HUES6 (cell line): ENCODE data around the gene RBFOX2.

Experiments used
- H3K27ac ChIP-seq: 2 replicates; pipeline ENCODE4 v1.7.0; 2013; ENCODE audit warnings: low read depth, mild to moderate bottlenecking, low read length, inconsistent platforms
- H3K27me3 ChIP-seq: 2 replicates; pipeline ENCODE4 v1.6.1; 2013; ENCODE audit warnings: low read length; ENCODE audit not compliant: control insufficient read depth, insufficient read depth
- H3K36me3 ChIP-seq: 2 replicates; pipeline ENCODE4 v1.6.1; 2013; ENCODE audit warnings: low read length; ENCODE audit not compliant: control insufficient read depth, insufficient read depth
- H3K4me1 ChIP-seq: 2 replicates; pipeline ENCODE4 v1.6.1; 2013; ENCODE audit warnings: low read length; ENCODE audit not compliant: control insufficient read depth, insufficient read depth
- H3K4me3 ChIP-seq: 2 replicates; pipeline ENCODE4 v1.5.1; 2013; ENCODE audit warnings: low read depth, low read length
- H3K9ac ChIP-seq: one replicate; pipeline ENCODE4 v1.6.1; 2013; ENCODE audit warnings: mild to moderate bottlenecking, low read length
- H3K9me3 ChIP-seq: 2 replicates; pipeline ENCODE4 v1.6.1; 2013; ENCODE audit warnings: low read depth, low read length; ENCODE audit not compliant: control insufficient read depth, insufficient read depth

The RBFOX2 gene

GRCh38 chr22:35993048-35993714 lies 35.4 kb downstream of the RBFOX2 start:
- peaks cover 15% of the 10 kb centered on the region; the same call in 1 of the 2 replicates for H3K4me1 ChIP-seq

DNA sequence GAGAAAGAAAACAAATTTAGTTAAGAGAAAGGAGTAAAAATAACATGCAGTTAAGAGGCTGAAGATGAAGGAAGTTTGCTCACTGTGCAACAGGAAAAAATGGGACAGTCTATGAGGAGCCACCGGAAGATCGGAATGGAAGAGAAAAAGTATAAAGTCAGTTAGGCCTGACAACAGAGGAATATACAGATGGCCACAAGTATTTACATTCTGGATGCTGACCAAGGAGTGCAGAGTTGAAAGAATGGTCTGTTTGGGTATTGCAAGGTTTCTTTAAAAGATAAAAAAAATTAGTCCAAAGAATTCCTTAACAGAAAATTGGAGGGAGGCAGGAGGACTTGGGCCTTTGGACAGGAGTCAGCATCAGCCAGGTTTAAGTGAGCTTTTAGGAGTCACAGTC lies 37.5 kb downstream of the RBFOX2 start:
- peaks cover 18% of the 10 kb centered on the region for H3K4me1 ChIP-seq
- no peak overlapping the region for H3K27ac ChIP-seq
- no peak overlapping the region for H3K9ac ChIP-seq
- H3K4me3 ChIP-seq = no peak overlapping the region
- no peaks in the 10 kb centered on the region for H3K27me3 ChIP-seq
- no peaks in the 10 kb centered on the region for H3K36me3 ChIP-seq
- peaks cover 6% of the 10 kb centered on the region; the same call in 1 of the 2 replicates for H3K9me3 ChIP-seq

More at GRCh38 chr22:35993048-35993714, 35.4 kb downstream of the RBFOX2 start:
- no peak overlapping the region for H3K9ac ChIP-seq
- H3K27ac ChIP-seq = no peak overlapping the region
- H3K4me3 ChIP-seq = no peak overlapping the region
- peaks cover 6% of the 10 kb centered on the region; the same call in 1 of the 2 replicates for H3K9me3 ChIP-seq
- no peaks in the 10 kb centered on the region for H3K36me3 ChIP-seq
- H3K27me3 ChIP-seq = no peaks in the 10 kb centered on the region

DNA sequence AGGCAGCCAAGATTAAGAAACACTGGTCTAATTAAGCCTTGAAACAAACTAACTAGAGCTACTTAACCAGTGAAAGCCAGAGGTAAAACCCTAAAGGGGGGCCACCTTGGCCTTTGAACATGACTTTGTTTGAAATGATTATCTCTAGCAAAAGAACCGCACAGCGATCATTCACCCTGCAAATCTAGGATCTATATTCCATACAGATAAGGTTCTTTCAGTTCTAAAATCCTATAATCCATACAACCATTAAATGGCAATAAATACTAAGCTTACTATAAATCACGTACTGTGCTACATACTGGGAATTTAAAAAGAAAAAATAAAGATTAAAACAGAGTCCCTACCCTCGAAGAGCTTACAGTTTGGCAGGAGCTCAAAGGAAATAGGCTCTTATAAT lies 40.6 kb downstream of the RBFOX2 start:
- no peaks in the 10 kb centered on the region for H3K36me3 ChIP-seq
- H3K27ac ChIP-seq = no peak overlapping the region
- no peak overlapping the region for H3K9ac ChIP-seq
- H3K4me3 ChIP-seq = no peak overlapping the region
- H3K4me1 ChIP-seq = peaks cover 9% of the 10 kb centered on the region; the same call in 1 of the 2 replicates
- no peaks in the 10 kb centered on the region for H3K9me3 ChIP-seq
- no peaks in the 10 kb centered on the region for H3K27me3 ChIP-seq

DNA sequence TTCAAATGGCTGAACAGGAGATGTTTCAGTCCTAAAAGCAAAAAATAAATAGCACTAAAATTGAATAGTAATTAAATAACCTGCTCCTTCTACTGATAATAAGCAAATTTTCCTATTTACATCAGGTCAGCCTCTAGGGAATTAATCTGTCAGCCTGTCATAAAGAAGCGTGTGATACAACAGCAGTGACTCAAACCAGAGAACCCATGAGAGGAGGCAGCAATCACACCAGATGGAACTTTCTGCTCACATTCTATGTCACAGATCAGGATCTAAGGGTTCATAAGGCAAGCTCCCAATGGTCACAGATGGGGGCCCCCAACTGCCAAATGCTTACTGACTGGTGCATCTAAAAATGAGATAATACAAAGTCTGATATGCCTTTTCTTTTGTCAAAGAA lies 41.1 kb downstream of the RBFOX2 start:
- Histone ChIP-seq H3K27ac (no peak overlapping the region), H3K27me3 (no peaks in the 10 kb centered on the region), H3K4me3 (no peak overlapping the region), H3K36me3 (no peaks in the 10 kb centered on the region), H3K4me1 (peaks cover 9% of the 10 kb centered on the region; the same call in 1 of the 2 replicates), H3K9me3 (no peaks in the 10 kb centered on the region), H3K9ac (no peak overlapping the region)

- no peaks in the 10 kb centered on the region for H3K27me3 ChIP-seq
- no peaks in the 10 kb centered on the region for H3K9me3 ChIP-seq
- H3K4me3 ChIP-seq = no peak overlapping the region
- no peaks in the 10 kb centered on the region for H3K36me3 ChIP-seq
- H3K4me1 ChIP-seq = peaks cover 9% of the 10 kb centered on the region; the same call in 1 of the 2 replicates
- no peak overlapping the region for H3K9ac ChIP-seq
- H3K27ac ChIP-seq = no peak overlapping the region
Measured at GRCh38 chr22:35986088-35986487, 42.5 kb downstream of the RBFOX2 start.

DNA sequence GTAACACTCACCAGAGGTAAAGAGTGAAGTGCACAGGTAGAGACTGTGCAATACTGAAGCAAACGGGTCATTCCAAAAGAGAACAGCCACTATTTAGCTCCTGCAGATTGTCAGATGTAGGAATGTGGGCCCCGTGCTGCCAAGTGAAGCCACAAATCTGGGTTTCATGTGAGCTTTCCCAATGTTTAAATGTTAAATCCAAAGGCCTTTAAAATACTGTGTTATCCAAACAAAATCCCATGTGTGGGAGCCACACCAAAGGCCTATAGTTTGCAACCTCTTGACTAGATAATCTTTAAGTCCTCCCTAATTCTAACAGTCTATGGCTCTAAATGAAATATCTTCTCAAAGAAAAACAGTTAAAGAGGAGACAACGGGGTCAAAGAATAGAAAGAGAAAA lies 43.3 kb downstream of the RBFOX2 start:
- H3K9me3 ChIP-seq = no peaks in the 10 kb centered on the region
- no peak overlapping the region for H3K9ac ChIP-seq
- no peak overlapping the region for H3K4me3 ChIP-seq
- no peak overlapping the region for H3K27ac ChIP-seq
- no peaks in the 10 kb centered on the region for H3K27me3 ChIP-seq
- no peaks in the 10 kb centered on the region for H3K36me3 ChIP-seq
- peaks cover 9% of the 10 kb centered on the region; the same call in 1 of the 2 replicates for H3K4me1 ChIP-seq

- Histone ChIP-seq H3K36me3 (no peaks in the 10 kb centered on the region), H3K4me3 (no peak overlapping the region), H3K27me3 (no peaks in the 10 kb centered on the region), H3K9me3 (no peaks in the 10 kb centered on the region), H3K9ac (no peak overlapping the region), H3K4me1 (peaks cover 9% of the 10 kb centered on the region; the same call in 1 of the 2 replicates), H3K27ac (no peak overlapping the region)
Measured at GRCh38 chr22:35984183-35985175, 44.1 kb downstream of the RBFOX2 start.

- no peaks in the 10 kb centered on the region for H3K27me3 ChIP-seq
- H3K4me3 ChIP-seq = no peak overlapping the region
- no peaks in the 10 kb centered on the region for H3K9me3 ChIP-seq
- H3K27ac ChIP-seq = no peak overlapping the region
- no peaks in the 10 kb centered on the region for H3K36me3 ChIP-seq
- no peak overlapping the region for H3K9ac ChIP-seq
- H3K4me1 ChIP-seq = peaks cover 9% of the 10 kb centered on the region; the same call in 1 of the 2 replicates
Measured at GRCh38 chr22:35981900-35982299, 46.7 kb downstream of the RBFOX2 start.

DNA sequence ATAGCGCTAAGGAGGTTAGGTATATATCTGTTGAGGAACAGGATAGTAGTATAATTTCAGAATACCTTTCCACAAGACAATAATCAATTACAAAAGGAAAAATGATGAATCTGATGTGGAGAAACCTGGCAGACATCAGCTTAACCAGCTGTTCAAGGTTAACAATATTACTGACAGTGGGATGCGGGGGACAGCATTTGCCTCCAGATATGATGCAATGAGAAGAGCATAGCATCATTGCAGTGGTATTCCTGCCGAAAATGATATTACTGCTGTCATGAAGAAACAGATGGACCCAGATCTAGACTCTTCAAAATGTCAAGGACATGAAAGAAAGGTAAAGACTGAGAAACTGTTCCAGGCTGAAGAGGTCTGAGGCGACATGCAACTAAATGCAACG lies 49.7 kb downstream of the RBFOX2 start:
- Histone ChIP-seq H3K27me3 (no peaks in the 10 kb centered on the region), H3K4me3 (no peak overlapping the region)

DNA sequence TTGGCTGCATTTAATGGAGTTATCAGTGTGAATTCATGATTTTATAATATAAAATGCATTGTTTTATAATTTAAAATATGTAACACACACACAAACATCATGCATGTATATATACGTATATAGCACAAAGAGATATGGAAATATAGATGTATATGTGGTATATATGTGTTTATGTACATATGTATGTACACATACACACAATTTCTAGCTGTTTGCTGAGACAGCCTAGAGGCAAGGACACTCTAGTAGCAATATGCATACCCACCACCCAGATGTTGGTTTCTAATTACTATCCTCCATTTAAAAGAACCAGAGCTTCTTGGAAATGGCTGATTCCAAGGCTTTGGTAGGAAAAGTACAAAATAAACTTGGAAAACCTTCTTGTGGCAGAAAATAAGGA lies 50.4 kb downstream of the RBFOX2 start:
- no peaks in the 10 kb centered on the region for H3K27me3 ChIP-seq

More for the DNA sequence above, 49.7 kb downstream of the RBFOX2 start:
- H3K9me3 ChIP-seq = no peaks in the 10 kb centered on the region
- no peaks in the 10 kb centered on the region for H3K36me3 ChIP-seq
- H3K27ac ChIP-seq = no peak overlapping the region
- no peak overlapping the region for H3K9ac ChIP-seq
- H3K4me1 ChIP-seq = peaks cover 8% of the 10 kb centered on the region

DNA sequence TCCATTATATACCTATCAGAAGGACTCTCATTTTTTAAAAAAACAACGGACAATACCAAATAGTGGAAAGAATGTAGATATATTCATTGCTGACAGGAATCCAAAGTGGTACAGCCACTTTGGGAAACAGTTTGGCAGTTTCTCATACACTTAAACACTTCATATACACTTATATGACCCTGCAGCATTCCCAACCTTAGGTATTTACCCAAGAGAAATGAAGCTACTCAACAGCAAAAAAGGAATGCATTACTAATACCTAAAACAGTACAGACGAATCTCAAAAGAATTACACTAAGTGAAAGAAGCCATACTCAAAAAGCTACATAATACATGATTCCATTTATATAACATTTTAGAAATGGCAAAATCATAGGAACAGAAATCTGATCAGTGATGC lies 51.5 kb downstream of the RBFOX2 start:
- Histone ChIP-seq H3K27me3 (no peaks in the 10 kb centered on the region), H3K36me3 (no peaks in the 10 kb centered on the region), H3K4me1 (peaks cover 18% of the 10 kb centered on the region), H3K27ac (no peak overlapping the region), H3K9ac (no peak overlapping the region), H3K9me3 (no peaks in the 10 kb centered on the region), H3K4me3 (no peak overlapping the region)

More for the DNA sequence above, 50.4 kb downstream of the RBFOX2 start:
- H3K36me3 ChIP-seq = no peaks in the 10 kb centered on the region
- H3K4me3 ChIP-seq = no peak overlapping the region
- H3K27ac ChIP-seq = no peak overlapping the region
- no peaks in the 10 kb centered on the region for H3K9me3 ChIP-seq
- H3K9ac ChIP-seq = no peak overlapping the region
- peaks cover 9% of the 10 kb centered on the region for H3K4me1 ChIP-seq
